SK-N-SH treated with all-trans-retinoic acid at 6 μM for 48 hours (cell line): ENCODE results near the gene C11orf91.

Source experiments
- ARNTL ChIP-seq: fragments of 450-650 bp; formaldehyde crosslinking; IDR thresholded peaks from 2 replicates; pipeline ENCODE4 v1.5.0; 2020; ENCODE audit warnings: low read depth, mild to moderate bottlenecking, moderate library complexity, borderline replicate concordance
- GLIS3 ChIP-seq: fragments of 250-450 bp; sonication (Bioruptor Pico); IDR thresholded peaks from 2 replicates; pipeline ENCODE4 v1.5.0; 2020; ENCODE audit warnings: mild to moderate bottlenecking, moderate library complexity
- ZC3H10 ChIP-seq: fragments of 250-450 bp; sonication (Bioruptor Pico); IDR thresholded peaks from 2 replicates; pipeline ENCODE4 v1.5.1; 2021; ENCODE audit warnings: mild to moderate bottlenecking, moderate library complexity
- ZFP30 ChIP-seq: fragments of 450-650 bp; formaldehyde crosslinking; IDR thresholded peaks from 2 replicates; pipeline ENCODE4 v1.5.0; 2022; ENCODE audit warnings: mild to moderate bottlenecking, moderate library complexity
- TF ChIP-seq, protein P1 (sequence below): fragments of 250-450 bp; sonication (Bioruptor Pico); IDR thresholded peaks from 2 replicates; pipeline ENCODE4 v1.5.1; 2020; ENCODE audit warnings: low read depth, mild to moderate bottlenecking, moderate library complexity

DNA sequence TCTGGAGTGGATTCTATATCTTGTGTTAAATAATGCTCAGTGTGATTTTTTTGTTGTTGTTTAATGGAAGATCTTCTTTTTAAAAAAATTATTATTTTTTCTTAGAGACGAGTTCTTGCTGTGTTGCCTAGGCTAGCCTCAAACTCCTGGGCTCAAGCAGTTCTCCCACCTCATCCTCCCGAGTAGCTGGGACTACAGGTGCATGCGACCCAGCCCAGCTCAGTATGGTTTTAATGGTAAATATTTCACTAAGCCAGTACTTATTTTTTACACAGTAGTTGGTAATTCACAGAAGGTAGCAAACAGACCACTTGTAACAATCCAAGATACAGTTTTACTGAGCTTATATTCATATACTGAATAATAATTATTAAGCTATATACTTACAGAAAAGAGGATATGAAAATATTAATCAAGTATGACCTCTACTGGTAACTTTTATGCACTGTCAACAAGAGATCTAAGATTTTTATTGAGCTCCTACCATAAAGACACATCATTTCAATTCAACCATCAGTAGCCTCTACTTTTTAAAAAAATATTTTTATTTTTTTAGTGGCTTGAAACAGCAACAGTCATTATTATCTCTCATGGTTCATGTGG is 41.7 kb upstream of the C11orf91 start:
- no peak for TF ChIP-seq ZC3H10 (CRISPR knock-in tag)
- no peak for TF ChIP-seq ZFP30 (CRISPR knock-in tag)
- TF ChIP-seq GLIS3: no peak
- no peak for TF ChIP-seq ARNTL (CRISPR knock-in tag)
- TF ChIP-seq, protein P1, sequence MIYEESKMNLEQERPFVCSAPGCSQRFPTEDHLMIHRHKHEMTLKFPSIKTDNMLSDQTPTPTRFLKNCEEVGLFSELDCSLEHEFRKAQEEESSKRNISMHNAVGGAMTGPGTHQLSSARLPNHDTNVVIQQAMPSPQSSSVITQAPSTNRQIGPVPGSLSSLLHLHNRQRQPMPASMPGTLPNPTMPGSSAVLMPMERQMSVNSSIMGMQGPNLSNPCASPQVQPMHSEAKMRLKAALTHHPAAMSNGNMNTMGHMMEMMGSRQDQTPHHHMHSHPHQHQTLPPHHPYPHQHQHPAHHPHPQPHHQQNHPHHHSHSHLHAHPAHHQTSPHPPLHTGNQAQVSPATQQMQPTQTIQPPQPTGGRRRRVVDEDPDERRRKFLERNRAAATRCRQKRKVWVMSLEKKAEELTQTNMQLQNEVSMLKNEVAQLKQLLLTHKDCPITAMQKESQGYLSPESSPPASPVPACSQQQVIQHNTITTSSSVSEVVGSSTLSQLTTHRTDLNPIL (CRISPR knock-in tag): no peak
